Nephron progenitor cell (in vitro differentiated cells): ENCODE data around the gene YPEL4.

ENCODE experiments used
- DNase-seq: peaks from one replicate; pipeline ENCODE4 v3.0.0; 2021
- H3K27ac Mint-ChIP-seq: 2 replicates; pipeline ENCODE4 v1.8.0; 2021; ENCODE audit warnings: mild to moderate bottlenecking, moderate library complexity, mixed read lengths
- H3K27me3 Mint-ChIP-seq: 2 replicates; pipeline ENCODE4 v1.8.0; 2021; ENCODE audit warnings: mild to moderate bottlenecking, low read depth, mixed read lengths; ENCODE audit not compliant: poor library complexity
- H3K36me3 Mint-ChIP-seq: 2 replicates; pipeline ENCODE4 v1.8.0; 2021; ENCODE audit warnings: low read depth, mixed read lengths
- H3K4me1 Mint-ChIP-seq: 2 replicates; pipeline ENCODE4 v1.8.0; 2021; ENCODE audit warnings: mixed read lengths
- H3K4me3 Mint-ChIP-seq: 2 replicates; pipeline ENCODE4 v1.8.0; 2021; ENCODE audit warnings: mild to moderate bottlenecking, moderate library complexity, mixed read lengths
- H3K9me3 Mint-ChIP-seq: 2 replicates; pipeline ENCODE4 v1.8.0; 2021; ENCODE audit warnings: mild to moderate bottlenecking, moderate library complexity, mixed read lengths
- TF ChIP-seq, protein P1 (sequence below): fragments of 200-600 bp; sonication (generic); IDR thresholded peaks from 2 replicates; pipeline ENCODE4 v1.5.0; 2021; ENCODE audit warnings: antibody characterized with exemption

The YPEL4 gene

DNA sequence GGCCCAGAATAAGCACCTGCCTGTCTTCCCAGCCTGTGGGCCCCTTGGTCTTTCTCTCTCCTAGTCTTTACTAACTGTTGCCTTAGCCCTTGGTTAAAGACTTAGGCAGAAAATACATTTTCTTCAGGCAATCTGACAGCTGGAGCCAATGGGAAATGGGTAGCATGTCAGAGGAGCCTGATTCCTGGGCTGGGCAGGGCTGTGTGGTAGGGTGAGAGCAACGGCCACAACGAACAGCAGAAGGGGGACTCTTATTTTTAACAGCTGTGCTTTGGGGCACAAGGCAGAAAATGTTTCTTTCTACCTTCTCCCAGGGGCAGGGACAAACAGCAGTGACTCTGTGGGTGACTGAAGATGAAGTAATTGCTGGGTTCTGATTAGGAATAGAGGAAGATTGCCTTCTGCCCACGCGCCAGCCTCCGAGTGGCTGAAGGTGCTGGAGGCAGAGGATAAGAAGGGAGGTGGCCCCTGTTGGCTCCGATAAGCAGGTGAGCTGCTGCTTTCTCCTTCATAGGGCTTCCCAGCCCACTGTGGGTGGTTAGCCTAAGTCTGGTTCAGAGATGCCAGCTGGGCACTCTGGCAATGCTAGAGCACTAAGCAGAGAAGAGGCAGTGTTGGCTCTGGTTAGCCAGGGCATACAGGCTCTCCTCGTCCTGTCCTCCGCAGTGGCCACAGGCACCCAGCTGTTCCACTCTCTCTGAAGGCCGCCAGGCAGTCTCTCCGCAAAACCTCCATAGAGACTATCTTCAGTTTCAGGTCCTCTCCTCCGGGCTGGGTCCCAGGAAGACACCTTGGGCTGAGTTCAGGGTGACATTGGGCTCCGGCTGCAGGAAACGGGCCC lies 1.5 kb downstream of the YPEL4 start:
- peaks cover 90% of the 10 kb centered on the region for H3K4me1 Mint-ChIP-seq
- peak overlapping the region; percentile 84 for H3K27ac Mint-ChIP-seq
- H3K36me3 Mint-ChIP-seq: peaks cover 9% of the 10 kb centered on the region
- H3K27me3 Mint-ChIP-seq: peaks cover 5% of the 10 kb centered on the region
- TF ChIP-seq, protein P1, sequence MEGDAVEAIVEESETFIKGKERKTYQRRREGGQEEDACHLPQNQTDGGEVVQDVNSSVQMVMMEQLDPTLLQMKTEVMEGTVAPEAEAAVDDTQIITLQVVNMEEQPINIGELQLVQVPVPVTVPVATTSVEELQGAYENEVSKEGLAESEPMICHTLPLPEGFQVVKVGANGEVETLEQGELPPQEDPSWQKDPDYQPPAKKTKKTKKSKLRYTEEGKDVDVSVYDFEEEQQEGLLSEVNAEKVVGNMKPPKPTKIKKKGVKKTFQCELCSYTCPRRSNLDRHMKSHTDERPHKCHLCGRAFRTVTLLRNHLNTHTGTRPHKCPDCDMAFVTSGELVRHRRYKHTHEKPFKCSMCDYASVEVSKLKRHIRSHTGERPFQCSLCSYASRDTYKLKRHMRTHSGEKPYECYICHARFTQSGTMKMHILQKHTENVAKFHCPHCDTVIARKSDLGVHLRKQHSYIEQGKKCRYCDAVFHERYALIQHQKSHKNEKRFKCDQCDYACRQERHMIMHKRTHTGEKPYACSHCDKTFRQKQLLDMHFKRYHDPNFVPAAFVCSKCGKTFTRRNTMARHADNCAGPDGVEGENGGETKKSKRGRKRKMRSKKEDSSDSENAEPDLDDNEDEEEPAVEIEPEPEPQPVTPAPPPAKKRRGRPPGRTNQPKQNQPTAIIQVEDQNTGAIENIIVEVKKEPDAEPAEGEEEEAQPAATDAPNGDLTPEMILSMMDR: no peak
- H3K4me3 Mint-ChIP-seq: peak overlapping the region; percentile 79
- H3K9me3 Mint-ChIP-seq: no peaks in the 10 kb centered on the region
- no peak for DNase-seq

GRCh38 chr11:57647372-57647771 lies 2.3 kb downstream of the YPEL4 start:
- H3K4me1 Mint-ChIP-seq: peaks cover 92% of the 10 kb centered on the region
- TF ChIP-seq, protein P1: no peak
- no peaks in the 10 kb centered on the region for H3K9me3 Mint-ChIP-seq
- peak overlapping the region; percentile 84 for H3K27ac Mint-ChIP-seq
- H3K27me3 Mint-ChIP-seq: peaks cover 8% of the 10 kb centered on the region
- peaks cover 17% of the 10 kb centered on the region for H3K36me3 Mint-ChIP-seq
- no peak for DNase-seq
- peak overlapping the region; percentile 79 for H3K4me3 Mint-ChIP-seq

DNA sequence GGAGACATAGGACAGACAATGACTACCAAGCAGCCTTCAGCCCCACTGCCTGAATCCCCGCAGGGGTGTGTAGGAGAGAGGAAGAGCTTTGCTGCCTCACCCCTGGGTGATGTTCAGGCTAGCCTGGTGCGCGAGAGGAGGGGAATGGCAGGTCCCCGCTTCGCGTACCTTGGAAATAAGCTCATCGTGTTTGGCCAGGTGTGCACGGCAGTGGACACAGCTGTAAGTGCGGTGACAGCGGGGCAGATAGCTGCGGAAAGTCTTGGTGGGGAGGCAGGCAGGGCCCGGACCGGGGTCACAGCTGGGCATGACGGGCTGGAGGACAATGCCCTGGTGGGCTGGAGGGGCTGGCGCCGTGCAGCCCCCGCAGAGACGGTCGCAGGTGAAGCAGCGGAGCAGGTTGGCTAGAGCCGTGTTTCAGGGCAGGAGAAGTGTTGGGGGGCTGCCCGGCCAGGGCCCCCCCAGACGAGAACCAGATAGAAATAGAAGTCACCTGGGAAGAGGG lies 2.9 kb downstream of the YPEL4 start:
- no peak for DNase-seq
- Mint-ChIP-seq H3K27me3 (peaks cover 8% of the 10 kb centered on the region), H3K36me3 (peaks cover 18% of the 10 kb centered on the region)

GRCh38 chr11:57646194-57646798 lies 3.4 kb downstream of the YPEL4 start:
- no peak for DNase-seq
- Mint-ChIP-seq H3K4me3 (peak overlapping the region; percentile 79), H3K9me3 (no peaks in the 10 kb centered on the region), H3K36me3 (peaks cover 24% of the 10 kb centered on the region), H3K27ac (peak overlapping the region; percentile 73), H3K27me3 (peaks cover 8% of the 10 kb centered on the region), H3K4me1 (peaks cover 98% of the 10 kb centered on the region)
- TF ChIP-seq, protein P1: no peak

More for the DNA sequence above, 2.9 kb downstream of the YPEL4 start:
- peak overlapping the region; percentile 73 for H3K27ac Mint-ChIP-seq
- TF ChIP-seq, protein P1: no peak
- H3K4me3 Mint-ChIP-seq: peak overlapping the region; percentile 79
- peaks cover 97% of the 10 kb centered on the region for H3K4me1 Mint-ChIP-seq
- no peaks in the 10 kb centered on the region for H3K9me3 Mint-ChIP-seq

DNA sequence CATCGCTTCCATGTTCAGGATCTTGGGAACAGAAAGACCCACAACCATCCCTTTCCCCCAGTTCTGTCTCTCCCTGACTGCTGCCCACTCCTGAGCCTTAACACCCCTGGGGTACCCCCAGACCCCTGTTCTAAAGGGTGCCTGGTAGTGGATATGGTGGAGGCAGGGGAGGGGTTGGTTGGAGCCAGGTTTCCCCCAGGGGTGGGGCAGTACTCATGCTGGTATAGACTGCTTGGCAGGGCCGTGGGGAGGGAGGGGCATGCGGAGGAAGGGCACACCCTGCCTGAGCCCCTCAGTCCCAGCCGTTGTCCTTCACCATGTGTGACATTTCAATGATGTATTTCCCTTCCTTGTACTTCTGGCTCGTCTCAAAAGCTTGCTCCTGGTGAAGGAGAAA lies 4.0 kb downstream of the YPEL4 start:
- DNase-seq: no peak
- peaks cover 8% of the 10 kb centered on the region for H3K27me3 Mint-ChIP-seq
- H3K9me3 Mint-ChIP-seq: no peaks in the 10 kb centered on the region
- H3K36me3 Mint-ChIP-seq: peaks cover 30% of the 10 kb centered on the region
- H3K27ac Mint-ChIP-seq: peak overlapping the region; percentile 73
- peaks cover 98% of the 10 kb centered on the region for H3K4me1 Mint-ChIP-seq
- TF ChIP-seq, protein P1: no peak
- no peak overlapping the region for H3K4me3 Mint-ChIP-seq
